ENCODE measurements around the gene RNGTT.
"Not testable (repeated sequence)": the region's sequence is repeated elsewhere in the genome, so short reads cannot be mapped to it uniquely, and the experiment has no call there.

Gene RNGTT

DNA sequence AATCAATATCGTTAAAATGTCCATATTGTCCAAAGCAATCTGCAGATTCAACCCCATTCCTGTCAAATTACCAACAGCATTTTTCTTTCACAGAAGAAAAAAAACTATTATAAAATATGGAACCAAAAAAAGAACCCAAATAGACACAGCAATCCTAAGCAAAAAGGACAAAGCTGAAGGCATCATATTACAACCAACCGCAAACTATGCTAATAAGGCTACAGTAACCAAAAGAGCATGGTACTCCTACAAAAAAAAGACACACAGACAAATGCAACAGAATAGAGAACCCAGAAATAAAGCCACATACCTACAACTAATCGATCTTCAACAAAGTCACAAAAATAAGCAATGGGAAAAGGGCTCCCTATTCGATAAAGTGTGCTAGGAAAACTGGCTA lies 49.2 kb downstream of the RNGTT start:
- no peak for DNase-seq (ENCODE audit: low spot score)
- TF ChIP-seq, protein P1, sequence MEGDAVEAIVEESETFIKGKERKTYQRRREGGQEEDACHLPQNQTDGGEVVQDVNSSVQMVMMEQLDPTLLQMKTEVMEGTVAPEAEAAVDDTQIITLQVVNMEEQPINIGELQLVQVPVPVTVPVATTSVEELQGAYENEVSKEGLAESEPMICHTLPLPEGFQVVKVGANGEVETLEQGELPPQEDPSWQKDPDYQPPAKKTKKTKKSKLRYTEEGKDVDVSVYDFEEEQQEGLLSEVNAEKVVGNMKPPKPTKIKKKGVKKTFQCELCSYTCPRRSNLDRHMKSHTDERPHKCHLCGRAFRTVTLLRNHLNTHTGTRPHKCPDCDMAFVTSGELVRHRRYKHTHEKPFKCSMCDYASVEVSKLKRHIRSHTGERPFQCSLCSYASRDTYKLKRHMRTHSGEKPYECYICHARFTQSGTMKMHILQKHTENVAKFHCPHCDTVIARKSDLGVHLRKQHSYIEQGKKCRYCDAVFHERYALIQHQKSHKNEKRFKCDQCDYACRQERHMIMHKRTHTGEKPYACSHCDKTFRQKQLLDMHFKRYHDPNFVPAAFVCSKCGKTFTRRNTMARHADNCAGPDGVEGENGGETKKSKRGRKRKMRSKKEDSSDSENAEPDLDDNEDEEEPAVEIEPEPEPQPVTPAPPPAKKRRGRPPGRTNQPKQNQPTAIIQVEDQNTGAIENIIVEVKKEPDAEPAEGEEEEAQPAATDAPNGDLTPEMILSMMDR (IDR thresholded peaks at IDR 0.05; ENCODE audit: borderline replicate concordance, control extremely low read depth, extremely low read depth, insufficient read depth, missing control alignments): no peak
- in situ Hi-C loops (cut with MboI; ENCODE audit: low sequenced_read_pairs, unreplicated experiment): no loop called here

DNA sequence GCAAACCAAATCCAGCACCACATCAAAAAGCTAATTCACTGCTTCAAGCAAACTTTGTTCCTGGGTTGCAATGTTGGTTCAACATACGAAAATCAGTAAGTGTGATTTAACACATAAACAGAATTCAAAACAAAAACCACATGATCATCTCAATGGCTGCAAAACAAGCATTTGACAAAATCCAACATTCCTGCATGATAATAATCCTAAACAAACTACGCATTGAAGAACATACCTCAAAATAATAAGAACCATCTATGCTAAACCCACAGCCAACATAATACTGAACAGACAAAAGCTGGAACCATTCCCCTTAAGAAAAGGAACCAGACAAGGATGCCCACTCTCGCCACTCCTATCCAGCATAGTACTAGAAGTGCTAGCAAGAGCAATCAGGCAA lies 49.9 kb downstream of the RNGTT start:
- TF ChIP-seq, protein P1 (IDR thresholded peaks at IDR 0.05; ENCODE audit: borderline replicate concordance, control extremely low read depth, extremely low read depth, insufficient read depth, missing control alignments): no peak
- no peak for DNase-seq (ENCODE audit: low spot score)
- in situ Hi-C loops (cut with MboI; ENCODE audit: low sequenced_read_pairs, unreplicated experiment): no loop called here

DNA sequence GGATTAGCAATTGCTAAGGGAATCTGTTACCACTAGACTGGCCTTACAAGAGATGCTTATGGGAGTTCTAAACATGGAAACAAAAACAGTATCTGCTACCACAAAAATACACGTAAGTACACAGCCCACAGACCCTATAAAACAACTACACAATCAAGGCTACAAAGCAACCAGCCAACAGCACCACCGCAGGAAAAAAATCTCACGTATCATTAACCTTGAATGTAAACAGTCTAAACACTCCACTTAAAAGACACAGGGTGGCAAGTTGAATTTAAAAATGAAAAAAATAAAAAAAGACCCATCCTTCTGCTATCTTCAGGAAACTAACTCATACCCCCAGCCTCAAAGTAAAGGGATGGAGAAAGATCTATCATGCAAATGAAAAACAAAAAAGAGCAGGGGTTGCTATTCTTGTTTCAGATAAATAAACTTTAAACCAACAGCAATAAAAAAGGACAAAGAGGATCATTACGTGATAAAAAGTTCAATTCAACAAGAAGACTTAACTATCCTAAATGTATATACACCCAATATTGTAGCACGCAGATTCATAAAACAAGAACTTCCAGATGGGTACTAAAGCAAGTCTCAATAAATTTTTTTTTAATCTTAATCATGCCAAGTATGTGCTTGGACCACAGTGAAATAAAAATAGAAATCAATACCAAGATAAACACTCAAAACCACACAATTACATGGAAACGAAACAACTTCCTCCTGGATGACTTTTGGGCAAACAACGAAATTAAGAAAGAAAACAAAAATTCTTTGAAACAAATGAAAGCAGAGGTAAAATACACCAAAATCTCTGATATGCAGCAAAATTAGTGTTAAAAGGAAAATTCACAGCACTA lies 52.3 kb downstream of the RNGTT start:
- DNase-seq (ENCODE audit: low spot score): no peak
- TF ChIP-seq, protein P1 (IDR thresholded peaks at IDR 0.05; ENCODE audit: borderline replicate concordance, control extremely low read depth, extremely low read depth, insufficient read depth, missing control alignments): no peak
- in situ Hi-C loops (cut with MboI; ENCODE audit: low sequenced_read_pairs, unreplicated experiment): no loop called here

DNA sequence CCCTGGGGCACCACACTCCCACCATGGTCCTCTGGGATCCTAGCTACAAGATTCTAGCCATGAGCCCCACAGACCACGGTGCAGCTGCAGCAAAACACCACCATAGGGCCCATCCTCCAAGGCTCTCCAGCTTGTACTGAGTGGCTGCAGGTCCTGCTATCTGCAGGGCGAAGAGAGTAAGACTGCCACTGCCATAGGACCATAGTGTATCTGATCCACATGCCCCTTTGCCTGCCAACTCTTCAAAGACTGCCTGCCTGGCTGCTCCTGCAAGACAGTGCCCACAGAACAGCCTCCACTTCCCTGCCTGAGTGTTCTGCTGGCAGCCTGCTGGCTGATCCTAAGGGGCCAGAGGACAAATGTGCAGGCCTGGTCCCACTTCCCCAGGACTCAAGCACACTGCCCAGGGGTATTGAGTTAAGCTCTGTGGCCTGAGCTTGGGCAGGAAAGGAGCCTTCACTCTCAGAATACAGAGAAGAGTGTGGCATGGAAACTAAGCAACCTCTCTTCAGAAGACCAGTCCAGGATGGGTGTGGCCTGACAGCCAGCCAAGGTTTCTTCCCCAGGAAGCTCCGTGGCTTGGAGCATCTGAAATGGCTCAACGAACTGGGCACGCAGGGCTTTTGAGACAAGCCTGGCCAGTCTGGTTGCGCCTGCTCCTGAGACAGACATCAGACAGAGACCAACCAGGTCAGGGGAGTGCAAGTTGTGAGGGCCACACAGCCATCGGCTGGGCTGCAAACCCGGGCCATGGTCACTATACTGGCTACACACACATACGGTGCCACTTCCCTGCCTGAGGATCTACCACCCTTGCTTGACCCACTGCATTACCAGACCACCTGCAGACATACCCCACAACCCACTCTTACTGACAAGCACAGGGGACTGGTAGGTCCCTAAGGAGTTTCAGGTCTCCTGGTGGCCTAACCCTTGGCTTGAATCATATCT lies 54.5 kb downstream of the RNGTT start:
- DNase-seq (ENCODE audit: low spot score): no peak

DNA sequence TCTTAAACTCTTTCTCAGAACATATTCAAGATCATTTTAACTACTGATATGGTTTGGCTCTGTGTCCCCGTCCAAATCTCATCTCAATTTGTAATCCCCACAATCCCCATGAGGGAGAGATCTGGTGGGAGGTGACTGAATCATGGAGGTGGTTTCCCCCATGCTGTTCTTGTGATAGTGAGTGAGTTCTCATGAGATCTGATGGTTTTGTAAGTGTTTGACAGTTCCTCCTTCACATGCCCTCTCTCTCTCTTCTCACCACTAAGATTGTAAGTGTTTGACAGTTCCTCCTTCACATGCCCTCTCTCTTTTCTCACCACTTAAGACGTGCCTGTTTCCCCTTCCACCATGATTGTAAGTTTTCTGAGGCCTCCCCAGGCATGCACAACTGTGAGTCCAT lies 56.3 kb downstream of the RNGTT start:
- in situ Hi-C loops (cut with MboI; ENCODE audit: low sequenced_read_pairs, unreplicated experiment); DNase-seq (ENCODE audit: low spot score): not testable (repeated sequence)

More for the DNA sequence above, 54.5 kb downstream of the RNGTT start:
- in situ Hi-C loops (cut with MboI; ENCODE audit: low sequenced_read_pairs, unreplicated experiment): no loop called here
- TF ChIP-seq, protein P1 (IDR thresholded peaks at IDR 0.05; ENCODE audit: borderline replicate concordance, control extremely low read depth, extremely low read depth, insufficient read depth, missing control alignments): no peak

DNA sequence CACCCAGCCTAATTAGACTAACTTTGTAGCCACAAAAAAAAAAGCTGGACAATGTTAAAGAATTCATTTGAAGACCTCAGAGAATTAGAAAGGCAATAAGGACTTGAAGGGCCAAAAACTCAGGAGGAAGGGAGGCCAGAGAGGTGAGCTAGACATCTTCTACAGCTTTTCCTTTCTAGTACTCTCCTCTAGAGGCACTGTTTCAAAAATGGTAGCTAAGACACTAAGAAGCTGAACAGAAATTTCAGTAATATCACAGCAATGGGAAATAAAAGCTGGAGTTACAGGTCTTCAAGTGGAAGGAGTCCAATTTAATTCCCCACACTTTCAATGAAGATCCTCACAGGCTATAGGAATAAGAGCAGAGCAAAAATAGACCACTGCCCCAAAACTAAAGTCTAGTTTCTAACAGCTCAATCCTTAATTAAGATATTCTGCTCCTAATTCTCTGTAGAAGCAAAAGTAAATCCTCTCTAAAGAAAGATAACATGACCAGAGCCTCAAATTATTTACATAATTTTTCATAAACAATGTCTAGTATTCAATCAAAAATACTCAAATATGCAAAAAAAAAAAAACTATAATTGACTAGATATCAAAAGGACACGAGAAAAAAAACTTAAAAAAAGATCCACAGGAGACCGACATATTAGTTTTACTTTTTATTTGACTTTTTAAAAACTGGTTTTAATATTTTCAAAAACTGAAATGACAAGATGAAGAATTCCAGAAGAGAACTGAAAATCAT lies 63.7 kb downstream of the RNGTT start:
- DNase-seq (ENCODE audit: low spot score): no peak
- TF ChIP-seq, protein P1 (IDR thresholded peaks at IDR 0.05; ENCODE audit: borderline replicate concordance, control extremely low read depth, extremely low read depth, insufficient read depth, missing control alignments): no peak
- in situ Hi-C loops (cut with MboI; ENCODE audit: low sequenced_read_pairs, unreplicated experiment): no loop called here

All from GM13976 (cell line).